Fibroblast of peridontal ligament (primary cell): ENCODE measurements around the gene VMP1.
"Not testable (repeated sequence)": the region's sequence is repeated elsewhere in the genome, so short reads cannot be mapped to it uniquely, and the experiment has no call there.

Source experiments
- DNase-seq: peaks from one replicate; pipeline ENCODE4 v3.0.0-alpha.2; 2010; ENCODE audit errors: extremely low read depth

Gene VMP1

DNA sequence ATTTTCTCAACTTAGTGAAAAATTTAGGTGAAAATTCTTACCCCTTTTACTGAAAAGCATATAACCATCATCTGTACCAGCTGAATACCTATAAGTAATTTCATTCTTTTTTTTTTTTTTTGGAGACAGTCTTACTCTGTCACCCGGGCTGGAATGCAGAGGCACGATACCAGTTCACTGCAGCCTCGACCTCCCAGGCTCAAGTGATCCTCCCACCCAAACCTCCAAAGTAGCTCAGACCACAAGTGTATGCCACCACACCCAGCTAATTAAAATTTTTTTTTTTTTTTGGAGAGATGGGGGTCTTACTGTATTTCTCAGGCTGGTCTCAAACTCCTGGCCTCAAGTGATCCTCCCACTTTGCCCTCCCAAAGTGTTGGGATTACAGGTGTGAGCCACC is 151.5 kb downstream of the VMP1 start:
- no peak for DNase-seq

DNA sequence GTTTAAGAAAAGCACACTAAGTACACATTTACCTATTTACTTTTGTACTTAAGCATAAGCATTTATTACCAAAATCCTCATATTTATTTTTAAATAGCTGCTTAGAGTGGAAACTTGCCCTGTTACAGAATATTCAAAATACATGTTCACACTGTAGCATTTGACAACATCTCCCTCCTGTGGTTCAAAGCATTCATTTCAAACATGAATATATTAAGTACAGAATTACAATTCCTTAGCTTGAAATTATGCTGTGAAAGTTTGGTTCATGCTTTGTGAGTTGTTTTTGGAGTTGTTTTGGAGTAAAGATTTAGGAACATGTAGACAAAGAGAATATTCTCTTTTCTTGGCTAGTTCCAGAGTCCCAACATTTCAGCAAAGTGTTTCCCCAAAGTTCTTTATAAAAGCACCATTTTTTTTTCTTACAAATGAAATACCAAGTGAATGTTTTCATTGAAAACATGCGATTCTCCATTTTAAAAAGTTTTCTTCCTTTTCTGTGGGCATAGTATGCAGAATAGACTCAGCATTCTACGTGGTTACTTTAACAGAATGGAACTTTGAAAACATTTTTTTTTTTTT is 152.1 kb downstream of the VMP1 start:
- peak; percentile 89 for DNase-seq

GRCh38 chr17:59863616-59864015 is 156.2 kb downstream of the VMP1 start:
- DNase-seq = no peak

- DNase-seq = no peak
Measured at GRCh38 chr17:59869941-59870218, 162.4 kb downstream of the VMP1 start.

GRCh38 chr17:59870482-59870881 is 163.0 kb downstream of the VMP1 start:
- no peak for DNase-seq

GRCh38 chr17:59872351-59872750 is 164.9 kb downstream of the VMP1 start:
- no peak for DNase-seq

GRCh38 chr17:59873414-59873813 is 166.0 kb downstream of the VMP1 start:
- not testable (repeated sequence) for DNase-seq

DNA sequence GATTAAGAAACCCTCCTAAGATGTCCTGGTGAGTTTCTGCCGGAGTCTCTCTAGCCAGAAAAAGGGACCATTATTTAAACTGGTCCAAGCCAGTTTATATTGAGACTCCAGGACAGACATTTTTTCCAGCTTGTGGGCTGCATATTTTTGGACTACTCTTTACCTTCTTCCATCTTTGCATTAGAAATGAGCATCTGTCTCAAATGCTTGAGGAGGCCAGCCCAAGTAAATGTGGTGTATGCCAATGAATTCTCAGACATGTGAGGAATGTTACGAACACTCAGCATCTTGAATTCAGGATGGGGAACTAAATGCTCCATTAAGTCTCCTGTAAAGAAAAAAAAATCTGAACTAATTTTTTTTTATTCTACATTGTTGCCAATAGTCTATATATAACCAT is 166.9 kb downstream of the VMP1 start:
- no peak for DNase-seq

DNA sequence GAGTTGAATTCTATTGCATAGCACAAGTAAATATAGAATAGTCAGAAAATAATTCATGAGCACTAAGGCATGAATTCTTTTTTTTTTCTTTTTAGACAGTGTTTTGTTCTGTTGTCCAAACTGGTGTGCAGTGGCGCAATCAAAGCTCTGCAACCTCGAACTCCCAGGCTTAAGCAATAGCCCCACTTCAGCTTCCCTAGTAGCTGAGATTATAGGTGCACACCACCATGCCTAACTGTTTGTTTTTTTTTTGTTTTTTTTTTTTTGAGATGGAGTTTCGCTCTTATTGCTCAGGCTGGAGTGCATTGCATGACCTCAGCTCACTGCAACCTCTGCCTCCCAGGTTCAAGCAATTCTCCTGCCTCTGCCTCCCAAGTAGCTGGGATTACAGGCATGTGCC is 168.7 kb downstream of the VMP1 start:
- peak; percentile 37 for DNase-seq

DNA sequence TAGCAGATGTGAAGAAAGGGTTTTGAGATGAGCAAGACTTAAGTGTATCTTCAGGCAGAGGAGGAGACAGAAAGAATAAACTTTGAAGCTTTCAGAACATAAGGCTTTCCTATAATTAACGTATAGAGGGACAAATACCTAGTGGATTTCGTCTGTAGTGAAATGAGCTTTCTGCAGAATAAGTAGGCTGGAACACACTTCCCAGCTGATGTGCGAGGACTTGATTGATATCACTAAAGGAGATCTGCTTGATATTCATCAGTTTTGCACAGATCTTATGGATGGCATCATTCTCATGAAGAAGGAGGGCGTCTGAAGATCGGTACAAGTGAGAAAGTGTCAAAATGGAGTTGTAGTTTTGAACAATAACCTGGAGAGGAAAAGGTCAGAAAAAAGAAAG is 170.5 kb downstream of the VMP1 start:
- DNase-seq = no peak

DNA sequence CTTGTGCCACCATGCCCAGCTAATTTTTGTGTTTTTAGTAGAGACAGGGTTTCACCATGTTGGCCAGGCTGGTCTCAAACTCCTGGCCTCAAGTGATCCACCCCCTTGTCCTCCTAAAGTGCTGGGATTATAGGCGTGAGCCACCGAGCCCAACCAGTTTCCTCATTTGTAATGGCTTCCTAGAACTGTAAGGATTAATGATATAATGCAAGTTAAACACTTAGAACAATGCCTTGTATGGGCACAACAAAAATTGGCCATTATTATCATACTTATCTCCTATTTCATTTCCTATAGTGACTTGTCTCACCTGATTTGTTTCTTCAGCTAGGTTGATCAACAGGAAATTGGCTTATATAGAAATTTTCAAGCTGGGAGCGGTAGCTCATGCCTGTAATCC is 171.2 kb downstream of the VMP1 start:
- no peak for DNase-seq

- no peak for DNase-seq
Measured at GRCh38 chr17:59884861-59885260, 177.4 kb downstream of the VMP1 start.

- no peak for DNase-seq
Measured at GRCh38 chr17:59888145-59888750, 180.8 kb downstream of the VMP1 start.

- DNase-seq = peak; percentile 62
Measured at GRCh38 chr17:59890720-59891119, 183.3 kb downstream of the VMP1 start.
